DMS 273 (cell line): ENCODE measurements around the gene C14orf132.
A peak's percentile ranks its signal among the peaks of the same experiment; 100 is the strongest.

ENCODE experiments used
- DNase-seq: peaks from one replicate; lab custom pipeline; 2025; ENCODE audit not compliant: unreplicated experiment; lab: John Stamatoyannopoulos, UW

C14orf132 gene

GRCh38 chr14:96081767-96082400 lies 42.7 kb downstream of the C14orf132 start:
- no peak for DNase-seq

- no peak for DNase-seq
Observed at GRCh38 chr14:96082420-96083300, 43.5 kb downstream of the C14orf132 start.

- peak; percentile 37 for DNase-seq
Observed at GRCh38 chr14:96083667-96084320, 44.6 kb downstream of the C14orf132 start.

GRCh38 chr14:96084796-96085195 lies 45.6 kb downstream of the C14orf132 start:
- no peak for DNase-seq

- no peak for DNase-seq
Observed at GRCh38 chr14:96085369-96085768, 46.2 kb downstream of the C14orf132 start.

- no peak for DNase-seq
Observed at GRCh38 chr14:96086032-96086431, 46.9 kb downstream of the C14orf132 start.

- no peak for DNase-seq
Observed at GRCh38 chr14:96086574-96087077, 47.5 kb downstream of the C14orf132 start.

GRCh38 chr14:96088074-96088473 lies 48.9 kb downstream of the C14orf132 start:
- DNase-seq, result peak; percentile 33

- DNase-seq, result no peak
Observed at GRCh38 chr14:96088481-96088880, 49.3 kb downstream of the C14orf132 start.

GRCh38 chr14:96088911-96089310 lies 49.7 kb downstream of the C14orf132 start:
- no peak for DNase-seq

- DNase-seq, result no peak
Observed at GRCh38 chr14:96089401-96089800, 50.2 kb downstream of the C14orf132 start.

- peak; percentile 98 for DNase-seq
Observed at GRCh38 chr14:96090441-96091148, 51.4 kb downstream of the C14orf132 start.

- DNase-seq, result peak; percentile 51
Observed at GRCh38 chr14:96091149-96091693, 52.1 kb downstream of the C14orf132 start.

GRCh38 chr14:96091941-96092411 lies 52.8 kb downstream of the C14orf132 start:
- no peak for DNase-seq

- DNase-seq, result no peak
Observed at GRCh38 chr14:96092936-96093335, 53.8 kb downstream of the C14orf132 start.

- DNase-seq, result no peak
Observed at GRCh38 chr14:96094211-96094610, 55.0 kb downstream of the C14orf132 start.

- no peak for DNase-seq
Observed at GRCh38 chr14:96094656-96095055, 55.5 kb downstream of the C14orf132 start.

- DNase-seq, result no peak
Observed at GRCh38 chr14:96095058-96095457, 55.9 kb downstream of the C14orf132 start.

GRCh38 chr14:96095581-96096476 lies 56.7 kb downstream of the C14orf132 start:
- peak; percentile 84 for DNase-seq
